Measurements from ENCODE around the gene PILRA.
A peak's percentile ranks its signal among the peaks of the same experiment; 100 is the strongest.
"Not testable (repeated sequence)": the region's sequence is repeated elsewhere in the genome, so short reads cannot be mapped to it uniquely, and the experiment has no call there.

PILRA gene

GRCh38 chr7:100357131-100357561, 16.1 kb upstream of the PILRA start:
- DNase-seq (ENCODE audit: low read depth in 2 of 2, low spot score in 1 of 2) = no peak

- DNase-seq (ENCODE audit: low read depth in 2 of 2, low spot score in 1 of 2) = no peak
Observed at GRCh38 chr7:100358027-100358856, 15.0 kb upstream of the PILRA start, which contains the start of gene PILRB. PILRB (plus strand) TSS chr7:100358117; CDS start chr7:100358303, 186 bp downstream.

- no peak for DNase-seq (ENCODE audit: low read depth in 2 of 2, low spot score in 1 of 2)
Observed at GRCh38 chr7:100358857-100359212, 14.5 kb upstream of the PILRA start.

- no peak for DNase-seq (ENCODE audit: low read depth in 2 of 2, low spot score in 1 of 2)
Observed at GRCh38 chr7:100360135-100360854, 13.0 kb upstream of the PILRA start.

- DNase-seq (ENCODE audit: low read depth in 2 of 2, low spot score in 1 of 2) = no peak
Observed at GRCh38 chr7:100363098-100363497, 10.2 kb upstream of the PILRA start.

GRCh38 chr7:100363797-100364196, 9.5 kb upstream of the PILRA start:
- DNase-seq (ENCODE audit: low read depth in 2 of 2, low spot score in 1 of 2) = not testable (repeated sequence)

GRCh38 chr7:100364480-100364879, 8.8 kb upstream of the PILRA start:
- DNase-seq (ENCODE audit: low read depth in 2 of 2, low spot score in 1 of 2) = no peak

- DNase-seq (ENCODE audit: low read depth in 2 of 2, low spot score in 1 of 2) = not testable (repeated sequence)
Observed at GRCh38 chr7:100365998-100366367, 7.3 kb upstream of the PILRA start.

- DNase-seq (ENCODE audit: low read depth in 2 of 2, low spot score in 1 of 2) = no peak
Observed at GRCh38 chr7:100366411-100367250, 6.7 kb upstream of the PILRA start.

GRCh38 chr7:100367251-100367620, 6.1 kb upstream of the PILRA start:
- no peak for DNase-seq (ENCODE audit: low read depth in 2 of 2, low spot score in 1 of 2)

GRCh38 chr7:100367676-100368613, 5.3 kb upstream of the PILRA start:
- DNase-seq (ENCODE audit: low read depth in 2 of 2, low spot score in 1 of 2) = no peak

GRCh38 chr7:100369105-100369504, 4.2 kb upstream of the PILRA start:
- peak in 1 of 2 donors; percentile 20 for DNase-seq (ENCODE audit: low read depth in 2 of 2, low spot score in 1 of 2)

- no peak for DNase-seq (ENCODE audit: low read depth in 2 of 2, low spot score in 1 of 2)
Observed at GRCh38 chr7:100370303-100370702, 3.0 kb upstream of the PILRA start.

GRCh38 chr7:100370746-100371145, 2.5 kb upstream of the PILRA start:
- no peak for DNase-seq (ENCODE audit: low read depth in 2 of 2, low spot score in 1 of 2)

GRCh38 chr7:100371561-100372171, 1.6 kb upstream of the PILRA start:
- DNase-seq (ENCODE audit: low read depth in 2 of 2, low spot score in 1 of 2) = no peak

- no peak for DNase-seq (ENCODE audit: low read depth in 2 of 2, low spot score in 1 of 2)
Observed at GRCh38 chr7:100372256-100372655, 1.0 kb upstream of the PILRA start.

- no peak for DNase-seq (ENCODE audit: low read depth in 2 of 2, low spot score in 1 of 2)
Observed at GRCh38 chr7:100372694-100373093, 593 bp upstream of the PILRA start.

GRCh38 chr7:100373870-100374598, 747 bp downstream of the PILRA start:
- not testable (repeated sequence) for DNase-seq (ENCODE audit: low read depth in 2 of 2, low spot score in 1 of 2)

GRCh38 chr7:100374601-100375000, 1.3 kb downstream of the PILRA start:
- no peak for DNase-seq (ENCODE audit: low read depth in 2 of 2, low spot score in 1 of 2)

Measured in stimulated activated CD8-positive, alpha-beta memory T cell treated with anti-CD3 and anti-CD28 coated beads, Interleukin-4, amount 100 ng/mL, for 4 hours (primary cell).